ENCODE measurements around the gene FAM53A. TPM values are rescaled to one million over a fixed set of nuclear protein-coding genes. Genes with fewer than 3 reads are reported as not detected.

FAM53A gene
- total and polyA plus RNA-seq, 2 of the 13 experiments (the other 11 are each of a cell fraction or from before 2014, with no cell fraction given), result 0.48 to 1.1 TPM

- TF ChIP-seq ELK4 (CRISPR knock-in tag; IDR thresholded peaks at IDR 0.05; ENCODE audit: borderline replicate concordance), result no peak
- no peak for TF ChIP-seq EZH2 (conservative IDR thresholded peaks at IDR 0.05; ENCODE audit: low read depth, low read length)
- no peak for TF ChIP-seq PCBP2 (optimal IDR thresholded peaks at IDR 0.05; ENCODE audit: low read depth, low read length, poor library complexity, severe bottlenecking)
- no peak for TF ChIP-seq MTERF4 (CRISPR knock-in tag; IDR thresholded peaks at IDR 0.05)
- no peak for TF ChIP-seq NCOA1 (CRISPR knock-in tag; IDR thresholded peaks at IDR 0.05)
- TF ChIP-seq EP300 (IDR thresholded peaks at IDR 0.05; ENCODE audit: low read depth in 2 of 2, low read length in 2 of 2), result no peak
- no peak for TF ChIP-seq EP300 (CRISPR knock-in tag; IDR thresholded peaks at IDR 0.05; ENCODE audit: borderline replicate concordance)
- TF ChIP-seq HDAC6 (IDR thresholded peaks at IDR 0.05; ENCODE audit: low read depth, low read length), result no peak
- TF ChIP-seq KDM1A (CRISPR knock-in tag; IDR thresholded peaks at IDR 0.05), result no peak
- TF ChIP-seq ZNF510 (CRISPR knock-in tag; IDR thresholded peaks at IDR 0.05; ENCODE audit: low read depth), result no peak
- no peak for TF ChIP-seq KLF13 (CRISPR knock-in tag; IDR thresholded peaks at IDR 0.05)
Observed at GRCh38 chr4:1637580-1638271, 46.4 kb downstream of the FAM53A start (continued).

Data from HepG2 (cell line).